NCI-H1694 (cell line): ENCODE results near the gene GP5.

Experiments used
- DNase-seq: peaks from one replicate; lab custom pipeline; 2025; lab: John Stamatoyannopoulos, UW

Gene GP5

GRCh38 chr3:194396859-194397756 lies 2.0 kb downstream of the GP5 start:
- no peak for DNase-seq

DNA sequence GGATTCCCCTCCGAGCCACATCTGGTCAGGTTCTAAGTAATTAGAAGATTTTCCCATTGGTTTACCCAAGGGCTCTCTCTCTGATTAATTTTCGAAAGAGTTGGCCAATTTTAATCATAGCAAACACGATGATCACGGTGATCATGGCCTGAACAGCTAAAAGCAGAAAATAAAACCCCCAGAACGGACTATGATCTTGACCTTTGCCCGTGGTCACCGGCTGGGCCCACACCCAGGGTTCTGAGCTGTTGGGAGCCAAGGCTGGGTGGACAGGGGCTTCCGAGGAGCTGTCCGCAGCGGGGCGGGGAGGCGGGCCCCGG lies 2.6 kb downstream of the GP5 start:
- DNase-seq = no peak

DNA sequence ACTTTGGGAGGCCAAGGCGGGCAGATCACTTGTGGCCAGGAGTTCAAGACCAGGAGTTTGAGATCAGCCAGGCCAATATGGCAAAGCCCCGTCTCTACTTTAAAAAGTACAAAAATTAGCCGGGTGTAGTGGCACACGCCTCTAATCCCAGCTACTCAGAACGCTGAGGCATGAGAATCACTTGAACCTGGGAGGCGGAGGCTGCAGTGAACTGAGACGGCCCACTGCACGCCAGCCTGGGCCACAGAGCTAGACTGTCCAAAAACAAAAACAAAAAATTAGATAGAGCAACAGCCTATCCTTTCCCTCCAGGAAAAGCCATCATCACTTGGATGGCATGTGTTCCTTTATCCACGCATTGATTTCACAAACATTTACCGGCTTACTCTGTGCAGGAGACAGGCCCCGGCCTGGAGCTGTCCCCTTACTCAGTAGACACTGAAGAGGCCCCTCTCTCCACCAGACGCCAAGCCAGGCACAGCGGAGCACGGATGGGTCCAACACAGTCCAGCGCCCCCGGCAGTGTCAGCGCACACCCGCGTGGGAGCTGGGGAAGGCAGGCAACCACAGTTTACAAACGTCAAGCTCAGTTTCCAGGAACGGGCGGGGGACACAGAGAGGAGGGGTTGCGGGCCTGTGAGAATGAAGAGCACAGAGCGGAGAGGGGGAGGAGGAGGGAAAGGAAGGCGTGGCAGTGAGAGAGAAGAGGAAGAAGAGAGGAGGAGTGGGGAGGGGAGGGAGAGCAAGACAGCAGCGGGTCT lies 3.1 kb downstream of the GP5 start:
- DNase-seq = no peak

- DNase-seq = no peak
Measured at GRCh38 chr3:194395212-194395611, 3.9 kb downstream of the GP5 start.

DNA sequence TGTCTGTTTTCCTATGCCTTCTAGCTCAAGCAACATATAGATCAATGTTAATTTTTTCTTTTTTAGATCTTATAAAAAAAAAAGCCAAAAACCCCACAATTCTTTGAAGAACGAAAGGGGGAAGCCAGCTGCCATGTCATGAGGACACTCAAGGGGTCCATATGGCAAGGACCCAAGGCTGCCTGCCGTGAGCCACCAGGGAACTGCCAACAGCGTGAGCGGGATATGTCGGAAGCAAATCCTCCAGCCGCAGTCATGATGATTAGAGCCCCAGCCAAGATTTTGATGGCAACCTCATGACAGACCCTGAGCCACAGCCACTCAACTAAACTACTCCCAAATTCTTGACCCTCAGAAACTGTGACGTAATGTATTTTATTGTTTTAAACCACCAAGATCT lies 6.5 kb downstream of the GP5 start:
- DNase-seq = no peak

GRCh38 chr3:194390835-194391234 lies 8.2 kb downstream of the GP5 start:
- DNase-seq = no peak

- DNase-seq = no peak
Measured at GRCh38 chr3:194389269-194389668, 9.8 kb downstream of the GP5 start.

DNA sequence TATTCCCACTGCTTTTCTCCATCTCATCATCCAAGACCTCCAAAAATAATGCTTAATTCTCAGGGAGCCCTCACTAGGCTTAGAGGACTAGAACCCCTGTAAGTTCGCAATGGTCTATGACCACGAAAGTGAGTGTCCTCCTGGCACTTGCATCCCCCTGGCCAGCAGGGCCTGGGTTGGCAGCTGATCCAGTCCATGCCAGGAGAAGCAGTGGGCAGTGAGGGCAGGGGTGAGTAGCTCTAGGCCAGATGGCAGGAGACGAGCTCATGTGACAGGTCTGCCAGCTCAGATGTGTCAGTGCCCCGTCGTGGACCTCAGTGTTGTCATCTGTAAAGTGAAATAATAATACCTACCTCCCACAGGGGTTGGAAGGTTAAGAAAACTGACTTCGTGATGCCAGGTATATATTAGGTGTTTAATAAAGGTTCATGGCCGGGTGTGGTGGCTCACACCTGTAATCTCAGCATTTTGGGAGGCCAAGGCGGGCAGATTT lies 11.1 kb downstream of the GP5 start:
- DNase-seq = no peak

- no peak for DNase-seq
Measured at GRCh38 chr3:194387276-194387675, 11.8 kb downstream of the GP5 start.

GRCh38 chr3:194386648-194387047 lies 12.4 kb downstream of the GP5 start:
- DNase-seq = no peak

DNA sequence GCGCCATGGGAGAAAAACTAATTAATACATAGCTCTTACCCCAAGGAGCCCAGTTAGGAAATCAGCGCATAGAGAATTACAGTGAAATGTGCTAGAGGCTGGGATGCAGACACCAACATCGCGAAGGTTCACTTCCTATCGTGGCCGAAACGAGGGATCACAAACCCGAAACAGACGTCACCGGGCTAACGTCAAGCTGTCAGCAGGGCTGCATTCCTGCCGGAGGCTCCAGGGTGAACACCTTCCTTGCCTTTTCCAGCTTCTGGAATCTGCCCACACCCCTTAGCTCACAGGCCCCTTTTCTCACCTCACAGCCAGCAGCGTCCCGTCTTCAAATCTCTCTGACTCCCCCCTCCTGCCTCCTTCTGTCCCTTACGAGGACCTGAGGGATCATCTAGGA lies 13.0 kb downstream of the GP5 start:
- DNase-seq = no peak

DNA sequence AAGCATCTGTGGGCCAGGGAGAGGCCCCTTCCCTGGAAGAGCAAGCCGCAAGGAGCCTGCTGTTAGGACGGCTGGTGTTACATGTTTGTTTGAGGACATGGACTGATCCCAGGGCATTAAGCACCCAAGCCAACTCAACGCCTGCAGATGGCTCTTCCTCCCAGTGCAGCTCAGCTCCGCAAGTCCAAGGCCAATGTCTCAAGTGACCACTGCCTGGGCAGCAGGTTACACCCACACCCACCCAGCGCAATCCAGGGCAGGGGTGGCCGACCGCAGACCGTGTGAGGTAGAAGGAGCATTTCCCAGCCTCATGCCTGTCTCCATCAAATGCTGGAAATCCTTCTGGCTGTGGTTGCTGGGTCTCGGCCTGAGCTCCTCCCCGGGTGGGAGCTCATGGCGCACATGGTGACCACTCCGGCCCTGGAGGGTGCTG lies 14.5 kb downstream of the GP5 start:
- no peak for DNase-seq

GRCh38 chr3:194384156-194384555 lies 14.9 kb downstream of the GP5 start:
- no peak for DNase-seq

GRCh38 chr3:194383276-194383940 lies 15.7 kb downstream of the GP5 start:
- no peak for DNase-seq

- DNase-seq = no peak
Measured at GRCh38 chr3:194382892-194383223, 16.2 kb downstream of the GP5 start.

DNA sequence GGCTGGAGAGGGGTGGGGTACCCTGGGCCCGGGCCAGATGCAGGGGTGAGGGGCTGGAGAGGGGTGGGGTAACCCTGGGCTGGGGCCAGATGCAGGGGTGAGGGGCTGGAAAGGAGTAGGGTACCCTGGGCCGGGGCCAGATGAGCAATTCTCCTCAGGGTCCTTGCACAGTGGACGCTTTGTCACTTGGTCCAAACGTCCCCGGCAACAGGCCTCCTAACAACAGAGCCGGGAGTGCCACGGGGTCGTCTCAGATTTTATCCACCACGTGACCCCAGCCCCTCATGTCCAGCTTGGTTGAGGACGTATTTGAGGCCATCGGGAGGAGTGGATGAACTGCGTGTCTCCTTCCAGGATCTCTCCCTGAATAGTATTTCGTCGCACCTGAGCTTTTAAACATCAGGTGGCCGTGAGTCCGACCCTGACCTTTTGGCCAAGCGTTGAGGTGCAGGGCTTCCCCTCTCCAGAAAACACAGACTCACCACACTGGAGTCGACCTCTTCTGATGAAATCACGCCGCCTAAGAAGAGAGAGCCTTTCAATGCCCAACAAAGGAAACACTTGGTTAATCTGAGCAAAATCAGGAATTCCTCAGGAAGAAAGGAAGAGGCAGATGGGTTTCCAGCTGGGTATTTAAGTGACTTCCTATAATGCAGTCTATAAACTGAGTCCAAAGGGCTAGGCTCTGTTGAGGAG lies 16.7 kb downstream of the GP5 start:
- no peak for DNase-seq

- DNase-seq = no peak
Measured at GRCh38 chr3:194381460-194381875, 17.6 kb downstream of the GP5 start.

DNA sequence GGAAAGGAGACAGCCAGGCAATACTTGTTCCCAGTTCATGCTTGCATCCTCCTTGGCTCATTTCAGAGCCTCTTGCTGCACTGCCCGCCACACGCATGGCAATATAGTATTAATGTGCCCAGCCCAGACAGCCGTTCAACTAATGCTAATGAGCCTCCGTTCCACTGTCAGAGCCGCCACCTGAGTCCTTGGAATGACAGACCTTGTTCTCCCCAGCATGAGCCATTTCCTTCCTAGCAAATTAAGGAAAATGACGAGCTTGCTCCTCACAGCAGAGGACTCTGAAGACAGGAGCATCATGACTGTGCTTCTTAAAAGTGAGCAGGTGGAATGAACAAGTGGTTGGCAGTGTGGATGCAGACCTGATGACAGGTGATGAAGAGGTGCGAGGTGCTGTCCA lies 18.7 kb downstream of the GP5 start:
- DNase-seq = no peak

DNA sequence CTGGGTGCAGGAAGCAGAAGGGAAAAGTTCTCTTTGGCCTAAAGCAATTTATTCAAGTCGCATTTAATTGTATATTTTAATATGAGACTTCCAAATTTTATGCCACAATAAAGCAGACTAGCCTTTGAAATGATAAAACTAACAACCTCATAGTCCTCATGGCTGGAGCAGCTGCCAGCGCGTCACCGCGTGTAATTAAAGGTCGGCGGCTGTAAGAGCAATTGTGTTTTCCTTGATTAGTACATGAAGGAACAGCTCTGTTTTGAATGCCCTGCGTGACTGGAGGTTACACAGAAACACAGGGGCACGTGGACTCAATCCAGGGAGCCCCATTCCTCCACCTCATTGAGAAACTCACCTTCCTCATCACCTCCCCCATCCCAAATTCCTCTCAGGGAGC lies 19.4 kb downstream of the GP5 start:
- DNase-seq = no peak

DNA sequence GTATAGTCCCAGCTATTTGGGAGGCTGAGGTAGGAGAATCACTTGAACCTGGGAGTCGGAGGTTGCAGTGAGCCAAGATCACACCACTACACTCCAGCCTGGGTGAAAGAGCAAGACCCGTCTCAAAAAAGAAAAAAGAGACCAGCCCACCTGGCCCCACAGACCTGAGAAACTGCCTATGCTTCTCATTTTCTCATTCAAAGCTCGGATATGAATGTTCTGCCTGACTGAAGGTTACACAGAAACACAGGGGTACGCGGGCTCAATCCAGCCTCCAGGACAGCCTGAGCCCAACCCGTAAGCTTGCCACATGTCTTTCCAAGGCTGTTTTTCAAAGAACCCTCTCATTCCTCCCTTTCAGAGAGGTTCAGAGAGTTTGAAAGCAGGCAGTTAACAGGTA lies 19.8 kb downstream of the GP5 start:
- no peak for DNase-seq

DNA sequence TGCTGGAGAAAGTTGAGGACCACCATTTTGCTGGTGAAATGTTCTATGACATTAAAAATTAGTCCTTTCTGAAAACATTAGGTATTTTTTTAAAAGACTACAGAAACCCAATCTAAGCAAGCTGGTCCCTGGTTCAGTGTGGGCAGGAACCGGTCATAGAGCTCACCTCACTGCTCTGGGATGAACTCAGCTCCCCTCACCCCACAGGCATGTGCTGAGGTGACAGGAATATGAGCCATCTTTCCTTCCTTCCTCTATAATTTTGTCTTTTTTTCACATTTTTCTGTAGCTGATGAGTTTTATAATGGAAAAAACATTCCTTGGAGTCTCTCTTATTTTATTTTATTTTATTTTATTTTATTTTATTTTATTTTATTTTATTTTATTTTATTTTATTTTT lies 21.4 kb downstream of the GP5 start:
- DNase-seq = no peak

- DNase-seq = no peak
Measured at GRCh38 chr3:194376241-194376560, 22.9 kb downstream of the GP5 start.
